Mammary epithelial cell (primary cell): ENCODE measurements around the gene TRPC4AP.

Experiments used
- CTCF ChIP-seq, 2 donors: IDR thresholded peaks in 1 of 2; conservative IDR thresholded peaks in 1 of 2; 2 replicates each; pipeline ENCODE4 v1.5.1; 2011 to 2012; ENCODE audit warnings: inconsistent platforms in 2 of 2, low read length in 2 of 2, mild to moderate bottlenecking in 2 of 2, control low read depth in 1 of 2, low read depth in 1 of 2; ENCODE audit not compliant: insufficient read depth in 1 of 2; ENCODE audit errors: extremely low read depth in 1 of 2
- EZH2 ChIP-seq: IDR thresholded peaks from 2 replicates; pipeline ENCODE4 v1.6.1; 2012; ENCODE audit warnings: low read length, inconsistent platforms, borderline replicate concordance

- TF ChIP-seq CTCF (conservative IDR thresholded peaks at IDR 0.05 in 1 of 2, IDR thresholded peaks at IDR 0.05 in 1 of 2; ENCODE audit: extremely low read depth in 1 of 2, insufficient read depth in 1 of 2, low read depth in 1 of 2, low read length in 2 of 2) (no peak), EZH2 (no peak)
These were observed 75.3 kb downstream of the TRPC4AP start for GRCh38 chr20:35017099-35017835.
